Activated CD4-positive, alpha-beta memory T cell treated with anti-CD3 and anti-CD28 coated beads for 36 hours (primary cell): ENCODE data around the gene MIPEP. TPM values are rescaled to one million over a fixed set of nuclear protein-coding genes. Genes with fewer than 3 reads are reported as not detected.

Experiments used
- CTCF ChIA-PET: fragments of 350-600 bp; sonication (Branson Sonifier 250); formaldehyde crosslinking; loops from one replicate; lab custom pipeline; 2021; ENCODE audit warnings: antibody characterized with exemption, inconsistent platforms; lab: Charles Lee
- POLR2A ChIA-PET: fragments of 350-600 bp; sonication (Branson Sonifier 250); formaldehyde crosslinking; loops from one replicate; lab custom pipeline; 2021; ENCODE audit warnings: antibody characterized with exemption; lab: Charles Lee
- DNase-seq: peaks from one replicate; pipeline ENCODE4 v3.0.0-alpha.2; 2020
- H3K27ac Mint-ChIP-seq: one replicate; pipeline ENCODE4 v1.8.0; 2021; ENCODE audit warnings: mixed read lengths
- H3K27me3 Mint-ChIP-seq: one replicate; pipeline ENCODE4 v1.8.0; 2021; ENCODE audit warnings: mixed read lengths
- H3K36me3 Mint-ChIP-seq: one replicate; pipeline ENCODE4 v1.8.0; 2021; ENCODE audit warnings: mixed read lengths
- H3K4me1 Mint-ChIP-seq: one replicate; pipeline ENCODE4 v1.8.0; 2021; ENCODE audit warnings: low read depth, mixed read lengths
- H3K4me3 Mint-ChIP-seq: one replicate; pipeline ENCODE4 v1.8.0; 2021; ENCODE audit warnings: mild to moderate bottlenecking, mixed read lengths
- H3K9me3 Mint-ChIP-seq: one replicate; pipeline ENCODE4 v1.8.0; 2021; ENCODE audit warnings: mixed read lengths
- intact Hi-C: fragments of 100-400 bp; cut with micrococcal nuclease; formaldehyde crosslinking; loops from one replicate; pipeline ENCODE4 v1.15.1; 2023
- total RNA-seq, 2 experiments: library from RNA; stranded (reverse); gene quantifications; one replicate each; pipeline ENCODE4 v1.2.3, GENCODE V29; 2021

The MIPEP gene
- total RNA-seq, 2 experiments from 2014 or later, result 16.6 to 16.7 TPM

DNA sequence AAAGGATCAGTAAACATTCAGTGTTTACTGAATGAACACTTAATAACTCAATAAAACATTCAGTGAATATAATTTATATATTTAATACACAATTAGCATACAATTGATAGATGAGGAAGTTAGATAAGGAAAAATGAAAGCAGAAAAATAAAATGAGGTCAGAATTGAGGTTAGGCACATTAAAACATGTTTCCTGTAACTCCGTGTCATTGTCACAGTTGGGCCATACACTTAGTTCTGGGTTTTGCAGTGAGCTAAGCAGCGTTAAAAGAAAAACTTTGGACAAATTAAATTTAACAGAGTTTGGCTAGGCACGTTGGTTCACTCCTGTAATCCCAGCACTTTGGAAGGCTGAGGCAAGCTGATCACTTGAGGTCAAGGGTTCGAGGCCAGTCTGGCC is 71.4 kb downstream of the MIPEP start:
- ChIA-PET POLR2A (no interaction called here), CTCF (no interaction called here)
- Mint-ChIP-seq H3K27me3 (no peaks in the 10 kb centered on the region), H3K4me3 (no peak overlapping the region), H3K36me3 (peaks cover 7% of the 10 kb centered on the region), H3K9me3 (no peaks in the 10 kb centered on the region), H3K27ac (no peak overlapping the region), H3K4me1 (peaks cover 2% of the 10 kb centered on the region)
- intact Hi-C loops, result no loop called here
- no peak for DNase-seq

DNA sequence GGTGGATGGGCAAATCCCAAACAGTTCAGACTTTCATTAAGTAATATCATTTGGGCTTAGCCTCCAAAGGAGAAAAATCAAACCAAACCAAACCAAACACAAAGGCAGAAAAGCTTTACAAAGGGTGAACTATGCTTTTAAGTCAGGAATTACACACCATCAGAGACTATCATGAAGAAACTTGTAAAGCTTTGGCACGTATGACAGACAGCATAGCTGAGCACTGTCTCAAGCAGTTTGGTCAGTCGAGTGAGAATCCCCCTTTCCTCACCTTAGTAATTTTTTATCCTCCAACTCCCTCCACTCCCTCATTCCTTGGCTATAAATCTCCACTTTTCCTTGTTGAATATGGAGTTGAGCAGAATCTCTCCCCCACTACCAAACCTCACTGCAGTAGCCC is 72.1 kb downstream of the MIPEP start:
- peaks cover 1% of the 10 kb centered on the region for H3K36me3 Mint-ChIP-seq
- no peaks in the 10 kb centered on the region for H3K27me3 Mint-ChIP-seq
- no peak overlapping the region for H3K4me3 Mint-ChIP-seq
- no peak overlapping the region for H3K27ac Mint-ChIP-seq
- no peak for DNase-seq
- POLR2A ChIA-PET, result no interaction called here
- H3K9me3 Mint-ChIP-seq, result no peaks in the 10 kb centered on the region
- intact Hi-C loops, result no loop called here
- H3K4me1 Mint-ChIP-seq, result peaks cover 2% of the 10 kb centered on the region
- CTCF ChIA-PET, result no interaction called here

DNA sequence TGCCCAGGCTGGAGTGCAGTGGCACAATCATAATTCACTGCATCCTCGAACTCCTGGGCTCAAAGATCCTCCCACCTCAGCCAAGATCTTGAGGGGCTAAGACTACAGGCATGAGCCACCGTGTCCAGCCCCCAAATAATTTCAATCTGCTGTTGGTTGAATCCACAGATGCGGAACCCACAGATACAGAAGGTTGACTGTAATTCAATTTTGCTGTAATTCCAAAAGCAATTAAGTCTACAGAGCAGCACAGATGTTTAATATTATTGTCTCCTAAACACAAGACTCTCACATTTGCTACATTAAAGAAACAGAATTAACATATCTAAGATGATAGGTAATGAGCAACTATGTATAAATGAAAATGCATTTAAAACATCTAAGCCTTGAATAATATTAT is 75.6 kb downstream of the MIPEP start:
- H3K9me3 Mint-ChIP-seq, result no peaks in the 10 kb centered on the region
- peaks cover 2% of the 10 kb centered on the region for H3K4me1 Mint-ChIP-seq
- H3K27ac Mint-ChIP-seq, result no peak overlapping the region
- peaks cover 2% of the 10 kb centered on the region for H3K36me3 Mint-ChIP-seq
- POLR2A ChIA-PET, result no interaction called here
- no peaks in the 10 kb centered on the region for H3K27me3 Mint-ChIP-seq
- intact Hi-C loops, result no loop called here
- H3K4me3 Mint-ChIP-seq, result no peak overlapping the region
- CTCF ChIA-PET, result no interaction called here
- DNase-seq, result no peak

DNA sequence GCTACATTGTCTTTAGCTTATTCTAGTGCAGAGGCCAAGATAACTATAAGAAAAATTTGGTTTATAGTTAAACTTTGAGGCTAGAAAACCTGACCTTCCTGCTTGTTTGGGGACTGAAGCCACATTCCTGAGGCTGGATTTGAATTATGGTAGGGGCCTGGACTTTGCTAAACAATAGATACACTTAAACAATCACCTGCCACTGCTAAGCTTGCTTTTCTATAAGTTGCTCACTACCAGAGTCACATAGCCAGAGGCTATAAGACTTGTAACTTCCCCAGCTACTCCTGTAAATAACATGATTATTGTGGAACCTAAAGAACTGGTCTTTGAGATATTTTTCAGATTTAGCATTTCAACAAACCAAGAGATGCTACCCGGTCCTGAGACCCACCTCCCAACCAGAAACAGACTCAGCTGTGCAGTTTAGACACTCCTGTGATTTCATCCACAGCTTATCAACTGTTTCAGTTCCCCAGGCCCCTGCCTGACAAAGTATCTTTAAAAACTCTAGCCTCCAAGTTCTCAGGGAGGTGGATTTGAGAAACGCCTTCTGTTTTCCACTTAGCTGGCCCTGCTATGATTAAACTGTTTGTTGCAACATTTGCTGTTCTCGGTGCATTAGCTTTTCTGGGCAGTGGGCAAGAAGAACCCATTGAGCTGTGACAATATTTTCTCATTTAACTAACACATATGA is 77.7 kb downstream of the MIPEP start:
- no peaks in the 10 kb centered on the region for H3K27me3 Mint-ChIP-seq
- H3K36me3 Mint-ChIP-seq, result peaks cover 7% of the 10 kb centered on the region
- H3K9me3 Mint-ChIP-seq, result no peaks in the 10 kb centered on the region
- H3K4me3 Mint-ChIP-seq, result no peak overlapping the region
- H3K4me1 Mint-ChIP-seq, result no peaks in the 10 kb centered on the region
- no peak for DNase-seq
- POLR2A ChIA-PET, result no interaction called here
- CTCF ChIA-PET, result no interaction called here
- no peak overlapping the region for H3K27ac Mint-ChIP-seq
- intact Hi-C loops, result no loop called here

DNA sequence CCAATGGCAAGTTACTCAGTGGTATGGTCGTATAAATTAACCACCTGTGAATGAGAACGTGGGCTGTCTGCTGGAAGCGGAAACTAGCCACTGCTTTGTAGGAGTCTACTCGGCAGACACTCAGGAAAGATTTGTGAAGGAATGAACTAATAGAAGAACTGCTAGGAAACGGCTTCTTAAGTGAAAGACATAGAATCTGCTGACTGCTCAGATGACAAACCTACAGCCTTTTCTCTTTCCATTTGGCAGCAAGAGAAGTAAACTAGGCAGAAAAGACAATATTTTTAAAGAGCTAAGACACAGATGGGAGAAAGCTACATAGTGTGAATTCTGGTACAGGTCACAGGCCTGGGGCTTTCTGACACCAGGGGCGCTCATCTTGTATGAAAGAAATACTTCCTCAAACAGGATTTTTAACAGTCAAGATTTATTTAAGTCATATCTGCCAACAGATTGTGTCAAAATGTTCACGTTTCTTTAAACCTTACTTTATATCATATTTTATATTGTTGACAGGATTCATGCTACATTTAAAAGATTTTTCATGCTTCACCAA is 78.4 kb downstream of the MIPEP start:
- Mint-ChIP-seq H3K27ac (no peak overlapping the region), H3K27me3 (no peaks in the 10 kb centered on the region), H3K36me3 (peaks cover 9% of the 10 kb centered on the region), H3K4me1 (no peaks in the 10 kb centered on the region), H3K9me3 (no peaks in the 10 kb centered on the region), H3K4me3 (no peak overlapping the region)
- intact Hi-C loops, result no loop called here
- DNase-seq, result no peak
- ChIA-PET POLR2A (no interaction called here), CTCF (interaction anchor here (0.8 kb wide), 1 partner anchor 66 kb away, joined by 3 read pairs; no protein-coding TSS in a partner anchor)

DNA sequence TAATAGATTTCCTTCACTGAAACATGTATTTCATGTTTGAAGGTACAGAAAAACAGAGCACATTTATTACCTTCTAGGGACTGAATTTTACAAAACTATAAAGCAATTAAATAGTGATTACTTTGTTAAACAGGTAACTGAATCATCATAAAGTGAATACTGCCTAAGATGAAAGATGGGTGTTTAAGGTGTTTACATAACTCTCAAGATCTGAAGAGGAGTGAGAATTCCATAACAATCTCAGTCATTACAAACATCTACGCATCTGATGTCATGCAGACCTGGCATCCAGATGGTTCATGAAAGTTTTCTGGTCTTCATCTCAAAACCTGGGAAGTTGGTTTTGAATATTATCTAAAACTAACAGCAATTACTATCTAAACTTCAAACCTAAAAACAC is 80.4 kb downstream of the MIPEP start:
- no peak for DNase-seq
- Mint-ChIP-seq H3K27me3 (no peaks in the 10 kb centered on the region), H3K27ac (no peak overlapping the region), H3K4me3 (no peak overlapping the region), H3K4me1 (no peaks in the 10 kb centered on the region), H3K9me3 (no peaks in the 10 kb centered on the region), H3K36me3 (peaks cover 23% of the 10 kb centered on the region)
- POLR2A ChIA-PET, result no interaction called here
- intact Hi-C loops, result no loop called here
- CTCF ChIA-PET, result no interaction called here

DNA sequence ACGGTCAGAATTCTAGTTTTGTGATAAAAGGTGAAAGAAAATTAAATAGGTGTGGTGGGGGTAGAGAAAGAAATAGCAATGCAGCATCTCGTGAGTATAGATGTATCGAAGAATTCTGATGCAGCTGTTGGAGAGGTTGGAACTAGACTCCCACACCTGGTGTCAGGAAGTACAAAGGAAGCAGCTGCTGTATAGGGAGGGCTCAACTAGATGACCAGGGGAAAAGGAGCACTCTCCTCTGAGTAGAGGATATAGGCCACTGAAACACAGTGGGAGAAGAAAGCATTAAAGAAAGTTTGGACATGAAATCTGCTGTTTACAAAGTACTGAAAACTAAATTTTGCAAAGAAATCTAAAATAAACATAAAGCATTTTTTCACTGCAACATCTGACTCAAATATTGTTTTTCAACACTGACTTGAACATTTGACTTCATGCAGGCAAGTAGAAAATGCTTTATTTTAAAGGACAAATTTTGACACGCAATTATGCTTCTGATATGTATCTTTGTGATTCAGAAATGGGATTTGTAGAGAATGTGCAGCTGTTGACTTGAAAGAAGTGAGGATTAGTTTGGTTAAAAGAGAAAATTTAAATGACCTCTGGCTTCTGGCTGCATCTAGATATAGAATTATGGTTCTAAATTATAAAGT is 82.2 kb downstream of the MIPEP start:
- no peak overlapping the region for H3K4me3 Mint-ChIP-seq
- no peaks in the 10 kb centered on the region for H3K4me1 Mint-ChIP-seq
- H3K27ac Mint-ChIP-seq, result no peak overlapping the region
- CTCF ChIA-PET, result no interaction called here
- intact Hi-C loops, result no loop called here
- no peaks in the 10 kb centered on the region for H3K9me3 Mint-ChIP-seq
- POLR2A ChIA-PET, result no interaction called here
- no peaks in the 10 kb centered on the region for H3K27me3 Mint-ChIP-seq
- peaks cover 27% of the 10 kb centered on the region for H3K36me3 Mint-ChIP-seq
- no peak for DNase-seq

DNA sequence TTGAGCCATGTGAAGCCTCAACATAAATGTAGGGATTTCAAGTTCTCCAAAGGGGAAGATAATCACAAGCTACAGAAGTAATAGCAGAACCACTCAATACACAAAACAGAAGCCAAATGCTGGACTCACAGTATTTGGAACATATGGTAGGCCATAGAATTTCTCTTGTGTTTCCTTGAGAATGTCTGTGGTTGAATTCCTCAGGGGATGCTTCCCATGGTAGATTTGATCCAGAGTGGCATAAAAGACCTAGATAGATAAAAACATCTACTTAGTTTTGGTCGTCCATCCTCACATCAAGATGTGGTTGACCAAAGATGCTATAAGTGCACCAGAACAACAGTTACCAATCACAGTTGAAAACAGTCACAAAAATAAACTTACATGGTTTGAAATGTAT is 83.4 kb downstream of the MIPEP start:
- no peaks in the 10 kb centered on the region for H3K9me3 Mint-ChIP-seq
- H3K4me3 Mint-ChIP-seq, result no peak overlapping the region
- DNase-seq, result no peak
- intact Hi-C loops, result no loop called here
- ChIA-PET CTCF (no interaction called here), POLR2A (no interaction called here)
- peaks cover 3% of the 10 kb centered on the region for H3K4me1 Mint-ChIP-seq
- H3K27ac Mint-ChIP-seq, result no peak overlapping the region
- no peaks in the 10 kb centered on the region for H3K27me3 Mint-ChIP-seq
- peaks cover 32% of the 10 kb centered on the region for H3K36me3 Mint-ChIP-seq

DNA sequence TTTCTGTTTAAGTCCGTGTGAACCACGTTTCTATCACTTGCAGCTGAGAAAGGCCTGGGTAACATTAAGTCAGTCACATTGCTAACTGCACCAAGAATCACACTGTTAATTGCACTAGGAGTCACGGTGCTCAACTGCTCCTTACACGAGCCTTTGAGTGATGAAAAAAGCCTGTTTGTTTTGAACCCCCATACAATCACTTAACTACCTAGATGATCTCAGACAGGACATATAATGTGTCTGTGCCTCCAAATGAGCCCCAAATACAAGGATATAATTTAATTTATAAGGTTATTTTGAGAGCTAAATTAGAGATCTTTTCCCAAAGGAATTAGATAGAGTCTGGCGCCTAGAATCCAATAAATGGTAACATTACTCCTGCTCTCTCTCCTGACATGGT is 84.1 kb downstream of the MIPEP start:
- Mint-ChIP-seq H3K4me1 (peaks cover 7% of the 10 kb centered on the region), H3K27ac (no peak overlapping the region), H3K27me3 (no peaks in the 10 kb centered on the region), H3K4me3 (no peak overlapping the region), H3K36me3 (peaks cover 32% of the 10 kb centered on the region), H3K9me3 (no peaks in the 10 kb centered on the region)
- DNase-seq, result no peak
- CTCF ChIA-PET, result no interaction called here
- POLR2A ChIA-PET, result no interaction called here
- intact Hi-C loops, result no loop called here

DNA sequence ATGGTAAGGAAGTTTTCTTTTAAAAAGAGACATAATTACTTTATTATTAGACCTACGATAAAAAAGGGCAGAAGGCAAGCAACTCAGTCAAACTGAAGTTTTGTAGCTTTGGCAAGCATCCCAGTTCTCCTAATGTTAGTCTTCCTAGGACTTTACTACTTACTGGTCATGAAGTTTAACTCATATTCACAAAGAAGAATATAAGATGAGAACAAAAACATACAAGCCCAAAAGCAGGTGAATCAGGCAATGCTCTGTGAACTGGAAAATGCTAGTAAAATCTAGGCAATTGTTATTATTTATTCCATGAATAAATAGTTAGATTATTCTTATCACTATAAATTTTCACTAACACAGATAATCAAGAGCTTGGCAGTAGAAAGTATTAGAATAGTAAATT is 85.0 kb downstream of the MIPEP start:
- Mint-ChIP-seq H3K4me3 (no peak overlapping the region), H3K4me1 (peaks cover 14% of the 10 kb centered on the region), H3K9me3 (no peaks in the 10 kb centered on the region), H3K27ac (no peak overlapping the region), H3K36me3 (peaks cover 32% of the 10 kb centered on the region), H3K27me3 (no peaks in the 10 kb centered on the region)
- intact Hi-C loops, result no loop called here
- CTCF ChIA-PET, result no interaction called here
- DNase-seq, result no peak
- POLR2A ChIA-PET, result no interaction called here

DNA sequence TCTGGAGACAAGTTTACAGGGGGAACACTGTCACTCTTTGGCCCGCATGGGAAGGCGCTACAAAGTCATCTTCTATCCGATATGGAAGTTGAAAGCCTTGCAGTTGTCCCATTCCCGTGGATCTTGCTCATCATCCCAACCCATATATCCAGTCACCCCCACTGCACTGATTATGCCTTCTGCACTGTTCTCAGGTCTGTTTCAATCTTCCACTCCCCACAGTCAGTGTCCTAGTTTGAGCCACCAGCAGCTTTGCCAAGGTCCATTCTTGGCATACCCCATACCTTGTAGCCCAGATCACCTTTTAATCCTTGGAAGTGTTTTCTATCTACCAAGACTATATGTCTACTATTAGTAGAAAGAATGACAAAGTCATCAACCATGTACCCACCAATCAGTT is 88.1 kb downstream of the MIPEP start:
- intact Hi-C loops, result no loop called here
- Mint-ChIP-seq H3K36me3 (peaks cover 33% of the 10 kb centered on the region), H3K4me1 (peaks cover 26% of the 10 kb centered on the region), H3K4me3 (no peak overlapping the region), H3K27me3 (no peaks in the 10 kb centered on the region), H3K27ac (no peak overlapping the region), H3K9me3 (peaks cover 4% of the 10 kb centered on the region)
- ChIA-PET CTCF (no interaction called here), POLR2A (interaction anchor here (1.5 kb wide), 1 partner anchor 50 kb away, joined by 5 read pairs; no protein-coding TSS in a partner anchor)
- no peak for DNase-seq

DNA sequence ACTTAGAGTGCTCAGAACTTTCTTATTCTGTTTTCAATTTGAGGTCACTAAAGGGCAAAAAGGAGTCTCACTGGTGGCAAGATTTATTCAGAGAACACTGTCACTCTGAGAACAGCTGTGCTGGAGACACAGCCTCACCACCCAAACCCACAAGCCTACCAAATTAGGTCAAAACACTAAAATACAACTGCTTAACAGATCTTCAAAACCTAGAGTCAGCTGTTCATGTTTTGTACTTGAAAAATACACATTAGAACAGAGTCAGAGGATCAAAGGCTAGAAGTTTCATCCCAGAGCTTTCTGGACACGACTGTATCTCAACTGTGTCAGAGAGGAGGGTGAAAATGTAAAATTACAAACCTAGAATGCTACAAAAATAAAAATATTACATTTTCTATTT is 89.3 kb downstream of the MIPEP start:
- peaks cover 27% of the 10 kb centered on the region for H3K4me1 Mint-ChIP-seq
- H3K36me3 Mint-ChIP-seq, result peaks cover 25% of the 10 kb centered on the region
- ChIA-PET CTCF (interaction anchor here (0.7 kb wide), 1 partner anchor 64 kb away, joined by 5 read pairs; no protein-coding TSS in a partner anchor), POLR2A (interaction anchor here (1.3 to 1.5 kb wide), 2 partner anchors 49 to 51 kb away, joined by 3 to 5 read pairs; no protein-coding TSS in a partner anchor)
- H3K9me3 Mint-ChIP-seq, result peaks cover 4% of the 10 kb centered on the region
- H3K27ac Mint-ChIP-seq, result no peak overlapping the region
- no peak overlapping the region for H3K4me3 Mint-ChIP-seq
- no peaks in the 10 kb centered on the region for H3K27me3 Mint-ChIP-seq
- peak; percentile 32 for DNase-seq
- intact Hi-C loops, result loop anchor here (10.0 kb wide), 1 partner anchor 425 kb away; no protein-coding TSS in a partner anchor
